Stomach (tissue), 9 donors: ENCODE measurements around the gene DNAJC10. TPM values are rescaled to one million over a fixed set of nuclear protein-coding genes. Genes with fewer than 3 reads are reported as not detected.

Experiments used
- DNase-seq, 2 donors: peaks; one replicate each; pipeline versions ENCODE4 v3.0.0 to v3.0.0-alpha.2; 2013 to 2019
- H3K27ac ChIP-seq, 5 donors: fragments of 200-600 bp in 4 of 5; sonication (generic) in 4 of 5; one replicate each; pipeline ENCODE4 v1.5.1; 2013 to 2019; ENCODE audit warnings: mild to moderate bottlenecking in 1 of 5, moderate library complexity in 1 of 5
- H3K27me3 ChIP-seq, 3 donors: fragments of 200-600 bp; sonication (generic); one replicate each; pipeline ENCODE4 v1.5.1; 2017 to 2019; ENCODE audit warnings: mixed run types in 1 of 3
- H3K36me3 ChIP-seq, 4 donors: fragments of 200-600 bp; sonication (generic); 1 replicate in 3 of 4; 2 replicates in 1 of 4; pipeline ENCODE4 v1.5.1; 2016 to 2019
- H3K4me1 ChIP-seq, 4 donors: fragments of 200-600 bp; sonication (generic); one replicate each; pipeline ENCODE4 v1.5.1; 2016 to 2019
- H3K4me3 ChIP-seq, 4 donors: fragments of 200-600 bp; sonication (generic) in 3 of 4; one replicate each; pipeline ENCODE4 v1.5.1; 2016 to 2019; ENCODE audit warnings: mild to moderate bottlenecking in 1 of 4
- H3K9me3 ChIP-seq, 4 donors: fragments of 200-600 bp; sonication (generic); one replicate each; pipeline ENCODE4 v1.5.1; 2016 to 2019
- CTCF ChIP-seq, 7 experiments: fragments of 450-650 bp in 4 of 7; fragments of 200-600 bp in 3 of 7; sonication (generic) in 3 of 7; IDR thresholded peaks; one replicate each; pipeline ENCODE4 v1.5.1; 2016 to 2019; ENCODE audit warnings: antibody characterized with exemption in 7 of 7, control low read depth in 2 of 7, mild to moderate bottlenecking in 1 of 7
- EP300 ChIP-seq: sonication (generic); formaldehyde crosslinking; IDR thresholded peaks from one replicate; pipeline ENCODE4 v1.6.1; 2017; ENCODE audit warnings: antibody characterized with exemption
- POLR2A ChIP-seq, 4 donors: fragments of 450-650 bp; IDR thresholded peaks; one replicate each; pipeline ENCODE4 v1.6.1; 2016; ENCODE audit warnings: antibody characterized with exemption in 4 of 4, control low read depth in 2 of 4, mild to moderate bottlenecking in 1 of 4, moderate library complexity in 1 of 4
- POLR2AphosphoS5 ChIP-seq, 3 donors: sonication (generic); formaldehyde crosslinking; IDR thresholded peaks; one replicate each; pipeline ENCODE4 v1.6.1; 2016; ENCODE audit warnings: antibody characterized with exemption in 3 of 3
- WGBS, 5 donors: extraction: QIAGEN DNeasy Blood & Tissue Kit in 3 of 5; methylation state at CpG; one replicate each; pipeline versions ENCODE4 v1.1.5 to v1.1.7; 2013 to 2018; 5-methylcytosine and 5-hydroxymethylcytosine counted together
- intact Hi-C: fragments of 100-400 bp; cut with DNase I; formaldehyde crosslinking; loops from one replicate; pipeline ENCODE4 v1.15.1; 2023; ENCODE audit warnings: low total_unique reads
- polyA plus RNA-seq, 3 donors: library from polyadenylated mRNA; stranded (reverse); fragments of 200-250 nt; gene quantifications; one replicate each; pipeline ENCODE4 v1.2.3, GENCODE V29; 2013
- total RNA-seq, 5 donors: library from RNA; depleted of rRNA; stranded (reverse); fragments of >200 nt; gene quantifications; one replicate each; pipeline versions ENCODE4 v1.1.0 to v1.2.3, GENCODE V29; 2014 to 2016
- donor health status: healthy with polysubstance abuse.
- donor health status: Bipolar disorder and iron deficiency.
- donor health status: healthy.

The DNAJC10 gene
- total and polyA plus RNA-seq, 8 donors, result 7.6 to 182 (median 20.3) TPM

- H3K36me3 ChIP-seq, result peaks cover 11 to 85% (median 72%) of the 10 kb centered on the region in 4 donors
- H3K4me1 ChIP-seq, result peaks cover 0 to 3% (median 0%) of the 10 kb centered on the region in 4 donors
- no peak overlapping the region for H3K4me3 ChIP-seq
- H3K9me3 ChIP-seq, result no peaks in the 10 kb centered on the region
- intact Hi-C loops, result no loop called here
- no peaks in the 10 kb centered on the region for H3K27me3 ChIP-seq
- TF ChIP-seq EP300 (no peak), CTCF (IDR thresholded peaks at IDR 0.05) (no peak), POLR2AphosphoS5 (IDR thresholded peaks at IDR 0.05) (no peak), POLR2A (IDR thresholded peaks at IDR 0.05) (no peak)
- no peak overlapping the region for H3K27ac ChIP-seq
- WGBS, 5 donors, result 92 to 95% (median 92%) methylated on average over 3 of the region's 3 CpGs
- DNase-seq, result no peak
These were observed 10.4 kb downstream of the DNAJC10 start for GRCh38 chr2:182726473-182726872.

DNA sequence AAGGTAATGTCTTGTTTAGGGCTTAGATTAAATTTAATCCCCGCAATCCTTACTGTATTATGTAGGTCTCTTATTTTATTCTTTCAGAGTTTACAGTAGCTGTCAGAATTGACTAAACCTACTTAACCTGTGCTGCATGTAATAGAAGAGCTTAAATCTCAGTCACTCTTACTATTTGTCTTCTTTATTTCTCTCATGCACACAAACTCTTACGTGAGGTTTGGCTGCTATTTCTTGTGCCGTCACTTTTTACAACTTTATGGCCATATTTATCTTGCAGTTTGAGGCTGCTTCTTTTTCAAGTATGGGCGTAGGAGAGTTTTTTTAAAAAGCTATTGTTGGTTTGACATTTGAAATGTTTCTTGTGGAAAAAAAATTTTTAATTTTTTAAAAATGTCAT is 12.0 kb downstream of the DNAJC10 start:
- intact Hi-C loops, result no loop called here
- WGBS, 5 donors, result 70 to 85% (median 81%) methylated on average over 4 of the region's 4 CpGs
- DNase-seq, result peak in 1 of 2 donors; percentile 9
- H3K4me1 ChIP-seq, result peaks cover 0 to 3% (median 0%) of the 10 kb centered on the region in 4 donors
- H3K36me3 ChIP-seq, result peaks cover 11 to 84% (median 69%) of the 10 kb centered on the region in 4 donors
- no peak overlapping the region for H3K27ac ChIP-seq
- no peaks in the 10 kb centered on the region for H3K27me3 ChIP-seq
- H3K4me3 ChIP-seq, result no peak overlapping the region
- no peaks in the 10 kb centered on the region for H3K9me3 ChIP-seq
- TF ChIP-seq POLR2AphosphoS5 (IDR thresholded peaks at IDR 0.05), result no peak
- TF ChIP-seq CTCF (IDR thresholded peaks at IDR 0.05), result no peak
- TF ChIP-seq POLR2A (IDR thresholded peaks at IDR 0.05), result no peak
- TF ChIP-seq EP300, result no peak

GRCh38 chr2:182729710-182730339 is 13.8 kb downstream of the DNAJC10 start:
- 50 to 77% (median 68%) methylated on average over 2 of the region's 2 CpGs for WGBS, 5 donors
- no peak overlapping the region for H3K27ac ChIP-seq
- no peaks in the 10 kb centered on the region for H3K27me3 ChIP-seq
- no peak overlapping the region for H3K4me3 ChIP-seq
- no peaks in the 10 kb centered on the region for H3K9me3 ChIP-seq
- TF ChIP-seq EP300 (no peak), CTCF (IDR thresholded peaks at IDR 0.05) (no peak), POLR2A (IDR thresholded peaks at IDR 0.05) (no peak), POLR2AphosphoS5 (IDR thresholded peaks at IDR 0.05) (no peak)
- DNase-seq, result no peak
- no peaks in the 10 kb centered on the region for H3K4me1 ChIP-seq
- peaks cover 11 to 67% (median 52%) of the 10 kb centered on the region in 4 donors for H3K36me3 ChIP-seq
- intact Hi-C loops, result no loop called here

GRCh38 chr2:182730486-182730885 is 14.4 kb downstream of the DNAJC10 start:
- Histone ChIP-seq H3K27ac (no peak overlapping the region), H3K4me3 (no peak overlapping the region), H3K4me1 (no peaks in the 10 kb centered on the region), H3K36me3 (peaks cover 11 to 60% (median 46%) of the 10 kb centered on the region in 4 donors), H3K9me3 (no peaks in the 10 kb centered on the region), H3K27me3 (no peaks in the 10 kb centered on the region)
- intact Hi-C loops, result no loop called here
- no peak for DNase-seq
- no peak for TF ChIP-seq POLR2A (IDR thresholded peaks at IDR 0.05)
- no peak for TF ChIP-seq EP300
- TF ChIP-seq CTCF (IDR thresholded peaks at IDR 0.05), result no peak
- no peak for TF ChIP-seq POLR2AphosphoS5 (IDR thresholded peaks at IDR 0.05)
